Smooth muscle cell (in vitro differentiated cells): ENCODE data around the gene AGPAT2. TPM values are rescaled to one million over a fixed set of nuclear protein-coding genes. Genes with fewer than 3 reads are reported as not detected.

ENCODE experiments used
- DNase-seq: peaks from one replicate; lab custom pipeline; 2025; ENCODE audit not compliant: unreplicated experiment; lab: John Stamatoyannopoulos, UW
- H2AFZ ChIP-seq: fragments of 200-600 bp; sonication (generic); 2 replicates; pipeline ENCODE4 v1.6.0; 2016; ENCODE audit warnings: antibody characterized with exemption, low read depth, mild to moderate bottlenecking
- H3F3A ChIP-seq: fragments of 200-600 bp; sonication (generic); 2 replicates; pipeline ENCODE4 v1.6.0; 2017; ENCODE audit warnings: antibody characterized with exemption, low read depth
- H3K27ac ChIP-seq: fragments of 200-600 bp; sonication (generic); 2 replicates; pipeline ENCODE4 v1.5.1; 2016; ENCODE audit warnings: low read depth, mild to moderate bottlenecking
- H3K27me3 ChIP-seq: fragments of 200-600 bp; sonication (generic); 2 replicates; pipeline ENCODE4 v1.6.1; 2016; ENCODE audit warnings: low read depth, mild to moderate bottlenecking
- H3K36me3 ChIP-seq: fragments of 200-600 bp; sonication (generic); 2 replicates; pipeline ENCODE4 v1.5.1; 2016; ENCODE audit warnings: low read depth
- H3K4me1 ChIP-seq: fragments of 200-600 bp; sonication (generic); 2 replicates; pipeline ENCODE4 v1.5.1; 2016; ENCODE audit warnings: low read depth
- H3K4me2 ChIP-seq: fragments of 200-600 bp; sonication (generic); 2 replicates; pipeline ENCODE4 v1.6.0; 2016; ENCODE audit warnings: mild to moderate bottlenecking
- H3K4me3 ChIP-seq: fragments of 200-600 bp; sonication (generic); 2 replicates; pipeline ENCODE4 v1.5.1; 2016; ENCODE audit warnings: mild to moderate bottlenecking
- H3K79me2 ChIP-seq: fragments of 200-600 bp; sonication (generic); 2 replicates; pipeline ENCODE4 v1.6.0; 2016; ENCODE audit warnings: low read depth, mild to moderate bottlenecking
- H3K9ac ChIP-seq: fragments of 200-600 bp; sonication (generic); 2 replicates; pipeline ENCODE4 v1.6.0; 2016; ENCODE audit warnings: low read depth
- H3K9me3 ChIP-seq: fragments of 200-600 bp; sonication (generic); replicated peaks from 2 replicates; pipeline ENCODE4 v1.5.1; 2016; ENCODE audit warnings: low read depth
- H4K20me1 ChIP-seq: fragments of 200-600 bp; sonication (generic); 2 replicates; pipeline ENCODE4 v1.6.0; 2016; ENCODE audit warnings: low read depth
- WGBS: methylation state at CpG from one replicate; pipeline ENCODE4 v1.1.7; 2016; ENCODE audit warnings: low lambda C conversion rate; 5-methylcytosine and 5-hydroxymethylcytosine counted together
- polyA plus RNA-seq: library from polyadenylated mRNA; unstranded; fragments of >200 nt; fragmentation: Nextera tagmentation; extraction: Ambion mirVana; gene quantifications from 2 replicates; pipeline ENCODE4 v1.2.1, GENCODE V29; 2016
- total RNA-seq: library from RNA; depleted of rRNA; stranded (reverse); fragments of >200 nt; gene quantifications from 2 replicates; pipeline ENCODE4 v1.2.3, GENCODE V29; 2014
- TF ChIP-seq, protein P1 (sequence below): fragments of 200-600 bp; sonication (generic); IDR thresholded peaks from 2 replicates; pipeline ENCODE4 v1.5.1; 2017; ENCODE audit warnings: borderline replicate concordance, mild to moderate bottlenecking, antibody characterized with exemption; ENCODE audit not compliant: insufficient read depth, poor library complexity, severe bottlenecking

The AGPAT2 gene
- total and polyA plus RNA-seq, 2 experiments from 2014 or later: 42.9 to 105 TPM

DNA sequence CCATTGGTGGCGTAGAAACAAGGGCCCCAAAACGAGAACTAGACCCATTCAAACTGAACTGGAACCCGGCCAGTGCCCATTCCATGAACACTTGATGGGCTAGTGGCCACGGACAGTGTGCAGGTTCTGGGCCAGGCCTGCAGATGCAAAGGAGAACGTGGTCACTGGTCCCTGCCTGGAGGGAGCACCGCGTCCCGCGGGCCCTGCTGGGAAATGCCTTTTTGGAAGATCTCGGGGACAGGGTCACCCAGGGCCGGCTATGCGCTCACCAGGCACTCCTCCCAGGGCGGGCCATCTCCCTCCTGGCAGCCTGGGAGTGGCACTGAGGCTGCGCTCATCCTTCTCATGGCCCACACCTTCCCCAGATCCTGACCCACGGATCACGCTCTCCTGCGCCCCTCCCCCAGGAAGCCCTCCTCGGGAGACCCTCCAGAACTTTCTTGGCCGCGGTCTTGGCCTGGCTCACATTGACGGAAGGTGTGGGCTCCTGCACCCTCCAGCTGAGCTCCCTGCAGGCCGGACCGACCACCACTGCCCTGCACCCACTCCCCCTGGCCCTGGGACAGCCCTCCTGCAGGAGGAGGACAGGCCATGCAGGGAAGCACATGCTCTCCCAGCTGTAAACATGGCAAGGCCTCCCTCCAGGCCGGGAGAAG is 22.3 kb upstream of the AGPAT2 start:
- peaks cover 6% of the 10 kb centered on the region for H3F3A ChIP-seq
- no peak for DNase-seq
- 96% methylated on average over 24 of the region's 24 CpGs for WGBS
- H3K27me3 ChIP-seq: no peaks in the 10 kb centered on the region
- TF ChIP-seq, protein P1, sequence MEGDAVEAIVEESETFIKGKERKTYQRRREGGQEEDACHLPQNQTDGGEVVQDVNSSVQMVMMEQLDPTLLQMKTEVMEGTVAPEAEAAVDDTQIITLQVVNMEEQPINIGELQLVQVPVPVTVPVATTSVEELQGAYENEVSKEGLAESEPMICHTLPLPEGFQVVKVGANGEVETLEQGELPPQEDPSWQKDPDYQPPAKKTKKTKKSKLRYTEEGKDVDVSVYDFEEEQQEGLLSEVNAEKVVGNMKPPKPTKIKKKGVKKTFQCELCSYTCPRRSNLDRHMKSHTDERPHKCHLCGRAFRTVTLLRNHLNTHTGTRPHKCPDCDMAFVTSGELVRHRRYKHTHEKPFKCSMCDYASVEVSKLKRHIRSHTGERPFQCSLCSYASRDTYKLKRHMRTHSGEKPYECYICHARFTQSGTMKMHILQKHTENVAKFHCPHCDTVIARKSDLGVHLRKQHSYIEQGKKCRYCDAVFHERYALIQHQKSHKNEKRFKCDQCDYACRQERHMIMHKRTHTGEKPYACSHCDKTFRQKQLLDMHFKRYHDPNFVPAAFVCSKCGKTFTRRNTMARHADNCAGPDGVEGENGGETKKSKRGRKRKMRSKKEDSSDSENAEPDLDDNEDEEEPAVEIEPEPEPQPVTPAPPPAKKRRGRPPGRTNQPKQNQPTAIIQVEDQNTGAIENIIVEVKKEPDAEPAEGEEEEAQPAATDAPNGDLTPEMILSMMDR: no peak
- H3K79me2 ChIP-seq: no peaks in the 10 kb centered on the region
- no peak overlapping the region for H2AFZ ChIP-seq
- H3K4me3 ChIP-seq: no peak overlapping the region
- no peaks in the 10 kb centered on the region for H3K9me3 ChIP-seq
- H3K9ac ChIP-seq: no peak overlapping the region
- H4K20me1 ChIP-seq: no peaks in the 10 kb centered on the region
- peaks cover 8% of the 10 kb centered on the region for H3K4me1 ChIP-seq
- H3K4me2 ChIP-seq: no peak overlapping the region
- no peak overlapping the region for H3K27ac ChIP-seq
- no peaks in the 10 kb centered on the region for H3K36me3 ChIP-seq

DNA sequence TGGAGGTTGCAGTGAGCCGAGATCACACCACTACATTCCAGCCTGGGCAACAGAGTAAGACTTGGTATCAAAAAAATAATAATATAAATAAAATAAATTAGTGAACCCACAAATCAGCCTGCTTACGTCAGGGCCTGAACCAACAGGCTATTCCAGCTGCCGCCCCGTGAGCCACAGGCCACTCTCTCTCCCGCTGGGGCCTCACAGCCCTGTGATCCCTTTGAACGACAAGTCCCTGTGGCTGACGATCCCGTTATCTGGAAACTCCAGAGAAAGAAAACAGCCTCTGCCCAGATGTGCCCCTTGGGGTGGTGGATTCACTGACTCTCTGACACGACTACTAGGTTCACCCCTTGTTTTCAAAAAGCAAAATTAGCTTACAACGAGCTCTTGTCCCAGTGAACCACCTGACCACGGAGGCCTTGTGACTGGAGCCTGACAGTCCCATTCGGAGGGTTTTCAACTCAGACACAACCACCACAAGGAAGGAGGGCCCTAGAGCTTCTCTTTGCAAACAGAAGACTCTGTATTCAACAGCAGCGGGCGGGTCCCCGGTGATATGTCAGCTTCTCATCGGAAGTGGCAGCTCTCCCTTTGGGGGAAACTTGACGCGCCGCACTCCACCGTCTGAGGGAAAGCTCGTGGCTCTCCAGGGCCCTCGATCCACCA is 20.7 kb upstream of the AGPAT2 start:
- TF ChIP-seq, protein P1: no peak
- DNase-seq: no peak

DNA sequence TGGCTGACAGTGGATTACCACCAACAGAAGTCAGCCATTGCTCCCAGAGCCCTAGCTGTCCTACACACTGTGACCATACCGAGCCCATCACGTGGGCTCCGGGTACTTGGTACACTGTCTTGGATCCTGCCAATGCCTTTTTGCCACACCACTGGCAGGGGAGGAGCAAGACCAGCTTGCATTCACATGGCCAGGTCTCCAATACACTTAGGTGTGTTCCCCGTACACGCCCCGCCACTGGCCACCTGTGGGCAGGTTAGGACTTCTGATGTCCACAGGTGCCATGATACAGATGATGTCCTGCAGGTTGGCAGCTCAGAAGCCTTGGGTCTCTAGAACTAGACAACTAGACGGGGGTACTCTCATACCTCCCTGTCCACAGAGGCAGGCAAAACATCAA is 19.8 kb upstream of the AGPAT2 start:
- WGBS: over 99% methylated on average over 7 of the region's 7 CpGs
- DNase-seq: no peak

More for the DNA sequence above, 20.7 kb upstream of the AGPAT2 start:
- 79% methylated on average over 22 of the region's 22 CpGs for WGBS
- Histone ChIP-seq H3K4me3 (no peak overlapping the region), H3F3A (peaks cover 6% of the 10 kb centered on the region), H4K20me1 (no peaks in the 10 kb centered on the region), H2AFZ (no peak overlapping the region), H3K36me3 (no peaks in the 10 kb centered on the region), H3K27me3 (no peaks in the 10 kb centered on the region), H3K9me3 (no peaks in the 10 kb centered on the region), H3K79me2 (no peaks in the 10 kb centered on the region), H3K27ac (no peak overlapping the region), H3K4me1 (peaks cover under 1% of the 10 kb centered on the region), H3K9ac (no peak overlapping the region), H3K4me2 (no peak overlapping the region)

More for the DNA sequence above, 19.8 kb upstream of the AGPAT2 start:
- H3K9me3 ChIP-seq: no peaks in the 10 kb centered on the region
- TF ChIP-seq, protein P1: no peak
- H4K20me1 ChIP-seq: no peaks in the 10 kb centered on the region
- H3K27me3 ChIP-seq: no peaks in the 10 kb centered on the region
- H2AFZ ChIP-seq: no peak overlapping the region
- H3K27ac ChIP-seq: no peak overlapping the region
- H3K79me2 ChIP-seq: no peaks in the 10 kb centered on the region
- no peaks in the 10 kb centered on the region for H3K36me3 ChIP-seq
- H3K4me2 ChIP-seq: no peak overlapping the region
- no peaks in the 10 kb centered on the region for H3K4me1 ChIP-seq
- H3K4me3 ChIP-seq: no peak overlapping the region
- H3K9ac ChIP-seq: no peak overlapping the region
- peaks cover 6% of the 10 kb centered on the region for H3F3A ChIP-seq
